NCI-H510A treated with DMSO at 0.1 percent for 48 hours (cell line): Measurements from ENCODE around the gene GLIS2.

Experiments
- DNase-seq: peaks from one replicate; lab custom pipeline; 2025; lab: John Stamatoyannopoulos, UW

Gene GLIS2

DNA sequence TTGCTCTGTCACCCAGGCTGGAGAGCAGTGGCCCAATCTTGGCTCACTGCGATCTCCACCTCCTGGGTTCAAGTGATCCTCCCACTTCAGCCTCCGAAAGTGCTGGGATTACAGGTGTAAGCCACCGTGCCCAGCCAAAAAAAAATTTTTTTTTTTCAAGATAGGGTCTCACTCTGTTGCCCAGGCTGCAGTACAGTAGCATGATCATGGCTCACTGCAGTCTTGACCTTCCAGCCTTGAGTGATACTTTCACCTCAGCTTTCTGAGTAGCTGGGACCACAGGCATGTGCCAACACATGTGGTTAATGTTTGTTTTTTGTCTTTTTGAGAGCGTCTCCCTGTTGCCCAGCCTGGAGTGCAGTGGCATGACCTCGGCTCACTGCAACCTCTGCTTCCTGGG is 37.0 kb downstream of the GLIS2 start:
- no peak for DNase-seq

DNA sequence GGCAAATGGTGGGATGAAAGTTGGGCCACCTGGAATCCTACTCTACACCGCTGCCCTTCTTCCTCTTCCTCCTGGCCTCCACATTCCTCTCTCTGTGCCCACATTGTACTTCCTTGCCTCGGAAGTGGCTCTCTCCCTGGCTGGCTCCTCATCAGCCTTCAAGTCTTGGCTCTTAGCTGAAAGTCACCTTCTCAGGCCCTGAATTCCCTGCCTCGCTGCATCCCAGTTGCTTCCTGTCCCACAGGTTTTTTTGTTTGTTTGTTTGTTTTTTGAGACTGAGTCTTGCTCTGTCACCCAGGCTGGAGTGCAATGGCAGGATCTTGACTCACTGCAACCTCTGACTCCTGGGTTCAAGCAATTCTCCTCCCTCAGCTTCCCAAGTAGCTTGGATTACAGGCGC is 37.8 kb downstream of the GLIS2 start:
- no peak for DNase-seq

DNA sequence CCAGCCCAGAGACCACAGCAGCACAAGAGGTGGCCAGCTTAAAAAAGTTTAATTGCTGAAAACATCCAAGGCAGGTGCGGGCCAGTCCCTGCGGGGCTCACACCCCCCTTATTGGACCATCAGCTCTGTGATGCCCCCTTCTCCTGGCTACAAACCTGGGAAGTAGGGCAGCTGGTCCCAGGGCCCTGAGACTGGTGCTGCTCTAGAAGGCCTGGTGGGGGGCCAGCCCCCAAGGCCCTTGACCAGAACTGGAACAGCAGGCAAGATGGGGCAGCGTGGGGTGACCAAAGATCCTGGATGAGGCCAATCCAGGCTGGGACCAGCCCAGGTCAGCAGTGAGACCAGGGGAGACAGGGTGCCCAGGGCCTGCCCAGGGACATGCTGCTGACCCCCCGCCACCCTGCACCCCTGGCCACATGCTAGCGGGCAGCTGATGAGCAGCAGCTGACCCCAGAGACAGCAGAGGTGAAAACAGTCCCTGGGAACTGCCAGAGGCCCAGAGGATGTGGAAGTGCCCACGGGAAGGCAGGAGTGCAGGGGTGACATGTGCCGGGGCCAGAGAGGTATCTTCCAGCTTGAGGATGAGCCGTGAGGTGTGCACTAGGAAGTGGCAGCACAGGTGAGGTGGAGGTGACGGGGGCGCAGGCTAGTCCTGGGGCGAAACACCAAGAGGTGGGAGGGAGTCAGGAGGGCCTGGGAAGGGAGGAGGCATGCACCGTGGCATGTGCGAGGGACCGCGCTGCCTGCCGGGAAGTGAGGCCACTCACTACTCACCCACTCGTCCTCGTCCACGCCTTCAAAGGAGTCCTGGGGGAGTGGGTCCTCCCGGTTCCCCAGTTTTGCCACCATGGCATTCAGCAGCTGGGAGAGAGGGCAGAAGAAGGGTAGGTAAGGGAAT is 38.9 kb downstream of the GLIS2 start:
- DNase-seq: no peak

DNA sequence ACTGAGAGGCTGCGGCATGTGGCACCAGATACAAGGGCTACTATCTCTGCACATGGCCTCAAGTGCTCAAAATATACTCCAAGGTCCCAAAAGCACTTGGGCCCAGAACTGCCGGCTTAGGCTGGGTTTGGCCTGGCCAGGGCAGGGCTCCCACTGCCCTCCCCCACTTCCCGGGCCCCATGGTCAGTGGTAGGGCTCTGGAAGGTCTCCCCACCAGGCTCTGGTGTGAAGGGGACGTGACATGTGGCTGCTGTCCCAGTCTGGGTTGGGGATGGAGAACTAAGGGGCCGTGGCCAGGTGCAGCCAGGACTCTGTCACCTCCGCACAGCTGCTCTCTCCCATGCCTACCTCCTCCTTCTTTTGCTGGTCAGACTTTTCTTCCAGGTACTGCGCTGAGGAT is 41.0 kb downstream of the GLIS2 start:
- no peak for DNase-seq

DNA sequence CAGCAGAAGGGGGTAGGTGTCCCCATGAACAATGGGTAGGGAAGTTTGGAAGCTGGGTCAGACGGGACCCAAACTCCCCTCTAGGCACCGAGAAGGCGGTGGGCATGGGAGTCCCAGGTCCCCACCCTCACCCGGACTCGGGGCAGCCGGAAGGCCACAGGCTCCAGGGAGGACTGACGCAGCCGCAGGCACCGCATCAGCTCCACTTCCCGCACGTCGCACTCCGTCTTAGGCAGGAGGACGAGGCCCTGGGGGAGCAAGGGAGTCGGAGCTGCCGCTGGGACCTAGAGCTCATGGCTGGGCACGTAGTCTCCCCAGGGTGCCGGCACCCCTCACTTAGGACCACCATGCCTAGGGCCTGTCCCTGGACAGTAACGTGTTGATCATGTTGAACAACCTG is 42.4 kb downstream of the GLIS2 start:
- no peak for DNase-seq

DNA sequence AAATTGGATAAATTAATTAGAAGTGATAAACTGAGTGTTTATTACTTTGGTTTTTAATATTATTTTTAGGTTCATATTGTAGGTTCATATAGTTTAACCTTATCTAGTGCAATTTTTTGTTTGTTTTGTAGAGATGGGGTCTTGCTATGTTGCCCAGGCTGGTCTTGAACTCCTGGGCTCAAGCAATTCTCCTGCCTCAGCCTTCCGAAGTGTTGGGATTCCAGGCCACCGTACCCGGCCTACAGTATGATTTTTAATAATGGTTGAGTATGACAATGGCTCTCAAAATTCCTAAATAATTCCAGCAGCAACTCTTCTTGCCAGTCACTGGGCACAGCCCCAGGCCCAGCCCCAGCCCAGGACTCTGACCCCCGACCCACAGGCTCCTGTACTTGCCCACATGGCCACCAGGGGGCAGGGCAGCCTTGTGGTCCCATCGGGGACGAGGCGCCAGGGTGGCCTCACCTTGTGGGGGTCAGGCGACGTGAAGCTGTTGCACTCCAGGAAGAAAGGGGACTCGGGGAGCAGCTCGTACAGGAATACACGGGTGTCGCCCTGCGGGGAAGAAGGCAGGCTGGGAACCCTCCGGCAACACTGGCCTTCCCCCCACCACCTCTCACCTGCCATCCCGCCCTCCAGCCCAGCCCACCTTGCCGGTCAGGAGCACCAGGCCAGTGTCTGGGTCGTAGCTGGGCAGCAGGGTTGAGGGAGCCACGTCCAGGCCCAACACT is 43.1 kb downstream of the GLIS2 start:
- DNase-seq: peak; percentile 3

DNA sequence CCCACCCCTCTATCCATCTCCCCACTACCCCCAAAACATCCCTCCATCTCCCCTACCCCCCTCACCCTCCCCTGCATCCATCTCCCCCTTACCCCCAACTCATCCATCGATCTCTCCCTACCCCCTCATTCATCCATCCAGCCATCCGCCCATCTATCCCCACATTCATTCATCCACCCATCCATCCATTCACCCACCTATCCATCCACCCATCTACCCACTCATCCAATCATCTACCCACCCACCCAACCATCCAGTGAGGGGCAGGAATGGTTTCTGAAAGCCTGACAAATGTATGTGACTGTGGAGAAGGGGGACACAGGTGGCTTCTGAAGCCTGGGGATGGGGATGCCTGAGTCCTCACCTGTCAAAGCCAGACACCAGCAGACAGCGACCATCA is 44.0 kb downstream of the GLIS2 start:
- no peak for DNase-seq

DNA sequence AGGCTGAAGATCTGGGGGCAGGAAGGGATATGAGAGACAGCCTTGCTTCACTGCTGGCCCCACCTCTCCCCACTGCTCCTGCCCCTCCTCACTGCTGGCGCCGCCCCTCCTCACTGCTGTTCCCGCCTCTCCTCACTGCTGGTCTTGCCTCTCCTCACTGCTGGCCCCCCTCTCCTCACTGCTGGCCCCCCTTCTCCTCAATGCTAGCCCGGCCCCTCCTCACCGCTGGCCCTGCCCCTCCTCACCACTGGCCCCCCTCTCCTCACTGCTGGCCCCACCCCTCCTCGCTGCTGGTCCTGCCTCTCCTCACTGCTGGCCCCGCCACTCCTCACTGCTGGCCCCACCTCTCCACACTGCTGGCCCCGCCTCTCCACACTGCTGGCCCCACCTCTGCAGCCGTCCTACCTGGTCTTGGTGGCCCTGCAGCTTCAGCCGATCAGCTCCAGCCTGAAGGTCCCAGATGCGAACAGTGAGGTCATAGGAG is 44.7 kb downstream of the GLIS2 start:
- peak; percentile 3 for DNase-seq

DNA sequence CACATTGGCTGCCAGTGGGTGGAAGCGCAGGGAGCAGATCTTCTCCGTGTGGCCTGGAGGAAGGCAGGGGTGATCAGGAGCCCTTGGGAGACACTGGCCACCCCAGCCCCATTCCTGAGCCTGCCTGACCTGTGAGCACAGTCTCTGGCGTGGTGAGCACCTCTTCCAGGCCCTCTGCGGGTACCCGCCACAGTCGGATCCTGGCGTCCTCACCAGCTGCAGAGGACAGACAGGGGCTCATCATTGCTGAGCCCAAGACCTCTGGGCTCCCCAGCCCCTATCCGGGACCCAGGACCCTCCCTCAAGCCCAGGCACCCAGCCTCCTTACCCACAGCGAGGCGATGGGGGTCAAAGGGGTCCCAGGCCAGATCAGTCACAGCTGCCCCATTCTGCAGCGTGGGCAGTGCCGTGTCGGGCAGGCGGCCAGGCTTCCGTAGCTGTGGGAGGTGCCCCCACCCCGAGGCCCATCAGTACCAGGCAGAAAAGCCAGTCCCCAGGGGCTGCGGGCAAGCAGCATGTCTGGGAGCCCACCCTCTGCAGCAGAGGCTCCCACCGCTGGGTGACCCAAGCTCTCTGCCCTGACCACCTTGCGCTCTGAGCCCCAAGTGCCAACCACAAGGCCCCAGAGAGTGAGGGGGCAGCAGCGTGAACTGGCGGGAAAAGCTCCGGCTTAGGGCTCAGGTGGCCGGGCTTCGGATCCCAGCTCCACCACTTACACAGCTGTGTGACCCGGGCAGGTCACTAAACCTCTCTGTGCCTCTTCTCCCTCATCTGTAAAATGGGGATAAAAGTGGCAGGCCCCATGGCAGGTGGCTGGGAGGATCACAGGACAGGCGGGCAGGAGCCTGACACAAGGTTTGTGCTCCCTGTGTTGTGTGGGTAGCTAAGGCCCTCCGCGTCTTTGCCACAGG is 45.4 kb downstream of the GLIS2 start:
- DNase-seq: no peak

DNA sequence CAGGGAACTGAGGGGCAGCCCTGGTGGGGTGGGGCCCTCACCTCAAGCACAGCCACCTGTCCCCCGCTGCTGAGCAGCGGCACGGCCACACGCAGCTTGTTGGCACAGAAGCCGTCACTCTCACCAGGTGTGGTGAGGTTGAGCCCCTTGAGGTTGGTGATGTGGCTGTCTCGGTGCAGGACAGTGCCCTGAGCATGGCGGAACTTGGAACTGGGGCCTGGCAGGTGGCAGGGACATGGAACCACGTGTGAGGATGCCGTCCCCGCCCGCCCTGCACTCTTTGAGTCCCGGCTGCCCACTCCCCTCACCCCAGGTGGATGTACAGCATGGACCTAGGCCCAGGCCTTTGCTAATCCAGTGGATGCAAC is 46.1 kb downstream of the GLIS2 start:
- no peak for DNase-seq

DNA sequence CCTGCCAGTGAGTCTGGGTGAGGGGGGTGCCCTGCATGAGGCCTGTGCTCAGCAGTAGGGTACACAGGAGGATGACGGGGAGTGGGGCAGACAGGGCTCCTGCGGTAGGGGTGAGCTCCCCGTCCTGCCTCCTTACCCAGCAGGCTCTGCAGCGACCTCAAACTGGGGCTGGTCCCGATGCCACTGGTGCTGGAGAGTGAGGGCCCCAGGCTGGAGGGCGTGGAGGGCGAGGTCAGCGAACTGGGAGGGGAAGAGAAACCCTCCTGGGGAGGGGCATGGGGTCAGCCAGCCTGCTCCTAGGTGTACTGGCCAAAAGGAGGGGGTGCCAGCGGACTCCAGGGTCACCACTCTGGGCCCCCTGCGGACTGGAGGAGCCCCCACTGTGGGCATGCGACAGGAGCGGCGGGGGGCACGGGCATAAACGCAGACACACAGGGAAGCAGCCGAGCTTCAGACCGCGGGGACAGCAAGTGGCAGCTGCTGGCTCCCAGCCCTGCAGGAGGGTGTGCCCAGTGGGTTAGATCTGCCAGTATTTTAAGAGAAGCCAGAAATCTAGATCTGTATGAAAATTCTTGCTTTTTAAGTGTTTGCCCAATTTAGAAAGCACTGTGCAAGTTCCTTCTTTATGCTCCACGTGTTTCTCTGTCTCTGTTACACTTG is 46.7 kb downstream of the GLIS2 start:
- no peak for DNase-seq

DNA sequence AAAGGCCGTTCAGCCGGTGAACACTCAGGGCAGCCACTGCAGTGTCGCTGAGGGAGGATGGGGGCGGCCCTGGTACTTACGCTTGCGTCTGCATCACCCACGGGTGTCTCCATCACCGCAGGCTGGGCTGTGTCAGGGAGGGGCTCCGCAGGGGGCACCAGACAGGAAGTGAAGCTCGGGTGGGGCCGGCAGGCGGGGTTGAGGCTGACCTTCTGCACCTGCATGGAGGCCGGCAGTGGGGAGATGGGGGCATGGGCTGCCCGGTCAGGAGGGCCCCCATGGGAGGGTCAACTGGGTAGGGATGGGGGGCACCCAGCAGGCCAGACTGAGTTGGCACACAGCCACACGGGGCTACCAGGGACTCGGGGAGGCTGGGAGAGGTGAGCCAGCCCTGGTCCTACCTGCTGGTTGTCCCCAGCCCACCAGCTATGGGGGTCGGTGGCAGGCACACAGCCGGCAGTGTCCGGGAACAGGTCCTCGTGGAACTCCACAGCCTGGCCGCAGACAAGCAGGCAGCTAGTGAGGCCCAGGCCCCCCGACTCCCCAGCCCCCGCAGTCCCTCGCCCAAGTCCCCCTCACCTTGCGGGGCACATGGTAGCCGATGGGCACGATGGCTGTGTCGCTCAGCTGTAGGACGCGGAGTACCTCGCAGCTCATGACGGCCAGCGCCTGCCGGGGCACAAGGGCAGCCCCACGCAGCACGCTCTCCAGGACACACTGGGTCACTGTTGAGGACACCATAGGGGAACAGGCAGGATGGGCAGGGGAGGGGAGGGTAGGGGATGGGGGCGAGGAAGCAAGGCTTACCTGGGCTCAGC is 48.5 kb downstream of the GLIS2 start:
- no peak for DNase-seq

DNA sequence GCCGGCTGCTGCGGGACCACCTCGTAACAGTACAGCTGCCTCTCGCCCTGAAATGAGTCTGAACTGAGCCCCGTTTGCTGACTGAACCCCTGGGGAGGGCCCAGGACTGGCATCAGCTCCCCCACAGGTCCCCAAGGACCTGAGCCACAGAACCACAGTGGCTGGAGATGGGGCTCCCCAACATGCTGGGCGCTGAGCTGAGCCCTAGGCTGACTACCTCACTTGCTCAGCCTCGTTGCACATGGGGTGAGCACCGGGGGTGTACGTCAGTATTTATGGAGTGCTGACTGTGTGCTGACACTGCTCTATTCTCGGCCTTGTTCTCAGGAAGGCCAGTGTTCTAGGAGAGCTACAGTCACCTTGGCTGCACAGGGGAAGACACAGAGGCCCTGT is 49.1 kb downstream of the GLIS2 start:
- DNase-seq: no peak

DNA sequence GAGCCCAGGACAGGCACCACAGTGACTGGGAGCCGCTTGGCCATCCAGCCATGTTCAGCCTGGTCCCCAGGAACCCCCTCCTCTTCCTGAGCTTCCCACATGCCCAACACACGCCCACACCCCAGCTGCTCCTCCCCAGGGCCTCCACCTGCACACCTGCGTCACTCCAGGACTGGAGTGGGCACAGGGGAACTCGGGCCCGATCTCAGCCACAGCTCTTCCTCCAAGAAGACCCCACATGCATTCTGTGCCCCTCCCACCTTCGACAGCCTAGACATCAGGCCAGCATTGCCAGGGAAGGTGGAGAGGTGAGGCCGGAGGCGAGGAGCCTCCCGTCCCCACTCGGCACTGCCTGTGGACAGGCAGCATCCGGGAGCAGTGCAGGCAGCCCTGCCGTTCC is 49.7 kb downstream of the GLIS2 start:
- no peak for DNase-seq

DNA sequence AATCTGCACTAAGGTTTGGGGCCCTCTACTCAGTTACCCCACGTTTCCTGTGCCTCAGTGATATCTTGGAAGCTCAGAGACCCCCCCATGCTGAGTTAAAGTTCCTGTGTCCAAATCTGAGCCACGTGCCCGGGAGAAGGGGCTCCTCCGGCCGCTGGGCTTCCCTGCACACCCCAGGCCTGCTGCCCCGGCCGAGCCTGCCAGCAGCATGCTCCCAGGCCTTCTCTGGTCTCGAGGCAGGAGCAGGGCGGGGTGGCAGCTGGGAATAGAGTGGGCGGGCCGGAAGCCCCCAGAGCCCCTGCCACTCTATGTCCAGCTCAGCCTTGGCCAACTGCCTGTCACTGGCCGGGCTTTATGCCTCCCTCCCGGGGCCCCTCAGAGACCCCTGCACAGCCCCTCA is 50.1 kb downstream of the GLIS2 start:
- no peak for DNase-seq

DNA sequence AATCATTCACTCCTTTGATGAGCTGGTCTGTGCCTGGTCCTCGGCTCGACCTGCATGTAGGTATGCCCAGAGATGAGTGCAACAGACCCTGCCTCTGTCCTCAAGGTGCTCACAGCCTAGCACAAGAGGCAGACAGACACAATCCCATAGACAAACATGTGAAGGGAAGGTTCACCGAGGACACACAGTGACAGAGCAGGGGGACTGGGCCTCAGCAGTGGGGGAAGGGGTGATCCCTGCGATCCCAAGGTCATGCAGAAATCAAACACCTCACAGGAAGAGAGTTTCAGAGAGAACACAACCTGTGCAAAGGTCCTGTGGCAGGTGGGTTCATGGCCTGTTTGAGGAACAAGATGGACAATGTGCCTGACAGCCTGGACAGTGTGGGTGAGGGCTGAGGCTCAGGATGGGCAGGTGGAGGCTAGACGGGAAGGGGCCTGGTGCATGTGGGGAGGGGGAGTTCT is 51.6 kb downstream of the GLIS2 start:
- DNase-seq: no peak

DNA sequence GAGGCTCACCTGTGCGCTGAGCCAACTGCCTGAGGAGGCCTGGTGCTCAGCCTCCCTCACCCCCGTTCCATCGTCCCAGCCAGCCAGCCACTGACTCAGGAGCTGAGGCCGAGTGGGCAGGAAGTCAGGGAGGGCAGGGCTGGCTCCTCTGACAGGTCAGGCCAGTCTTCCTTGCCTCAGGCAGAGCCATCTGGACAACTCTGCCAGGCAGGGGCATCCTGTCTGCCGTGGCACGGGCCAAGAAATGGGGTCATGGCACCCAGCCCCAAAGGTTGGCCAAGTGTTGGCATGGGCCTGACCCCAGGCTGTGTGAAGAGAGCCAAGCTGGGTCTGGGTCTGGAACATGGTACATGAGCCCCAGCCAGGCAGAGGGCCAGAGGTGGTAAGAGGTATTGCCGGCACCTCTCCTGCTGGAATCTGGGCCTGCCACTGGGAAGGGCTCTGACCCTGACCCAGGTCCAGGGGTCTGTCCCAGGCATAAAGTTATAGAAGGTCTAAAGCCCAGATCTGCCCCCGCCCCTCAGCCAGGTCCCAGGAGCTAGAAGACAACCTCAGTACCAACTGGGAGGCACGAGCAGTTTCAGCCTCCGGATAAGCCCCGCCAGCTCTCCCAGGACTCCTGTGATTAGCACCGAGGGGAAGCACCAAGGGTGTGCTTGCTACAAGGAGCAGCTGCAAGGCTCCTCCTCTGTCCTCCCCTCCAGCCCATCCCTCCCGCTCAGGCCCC is 53.3 kb downstream of the GLIS2 start:
- no peak for DNase-seq

DNA sequence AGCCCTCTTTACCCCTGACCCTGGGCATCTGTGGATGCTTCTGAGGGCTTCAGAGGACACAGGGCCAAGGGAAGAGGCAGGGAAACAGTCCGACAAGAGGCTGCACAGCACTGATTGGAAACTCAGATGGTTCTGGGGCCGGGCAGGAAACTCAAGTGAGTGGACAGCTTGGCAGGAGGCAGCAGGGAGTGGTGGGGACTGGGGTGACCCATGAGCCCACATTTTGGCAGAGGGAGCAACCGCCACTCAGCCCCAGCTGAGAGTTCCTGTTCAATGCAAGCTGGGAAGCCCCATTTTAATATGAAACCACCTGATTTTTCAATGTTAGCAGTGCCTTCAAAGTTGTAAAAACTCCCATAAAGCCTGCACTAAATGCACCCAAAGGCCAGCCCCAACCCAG is 54.3 kb downstream of the GLIS2 start:
- DNase-seq: no peak

DNA sequence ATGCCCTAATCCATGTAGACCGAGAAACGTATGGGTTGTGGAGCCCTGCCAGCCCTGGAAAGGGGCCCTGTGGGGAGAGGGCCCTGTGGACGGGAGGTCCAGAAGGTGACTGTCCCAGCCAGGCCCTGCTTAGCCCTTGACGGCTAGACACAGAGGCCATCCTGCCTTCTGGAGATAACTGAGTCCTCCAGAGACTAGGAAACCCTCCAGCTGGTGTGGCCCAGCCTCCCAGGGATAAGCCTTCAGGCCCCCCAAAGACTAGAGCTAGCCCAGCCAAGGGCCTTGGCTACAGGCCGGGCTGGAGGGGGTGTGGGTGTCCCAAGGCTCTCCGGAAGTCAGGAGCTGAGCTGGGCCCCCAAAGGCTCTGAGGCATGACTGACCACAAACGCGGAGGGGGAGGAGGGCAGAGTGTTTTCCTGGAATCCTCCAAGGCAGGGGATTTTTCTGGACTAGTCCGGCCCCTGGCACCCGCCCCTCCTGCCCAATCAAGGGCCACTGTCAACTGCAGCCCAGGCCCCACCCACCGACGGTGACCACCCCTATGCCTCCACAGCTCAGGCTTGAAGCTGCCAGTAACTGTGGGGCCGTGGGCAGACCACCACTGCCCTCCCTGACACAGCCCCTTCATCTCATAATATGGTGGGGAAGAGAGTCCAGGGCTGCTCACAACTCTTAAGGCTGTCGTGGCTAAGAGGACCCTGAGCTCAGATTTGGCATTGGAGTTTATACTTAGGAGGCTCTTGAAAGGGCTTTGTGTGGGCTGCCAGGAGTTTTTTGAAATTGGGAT is 54.9 kb downstream of the GLIS2 start:
- no peak for DNase-seq
